ENCODE results near the gene TBC1D23.
"Not testable (repeated sequence)": the region's sequence is repeated elsewhere in the genome, so short reads cannot be mapped to it uniquely, and the experiment has no call there.

TBC1D23 gene

DNA sequence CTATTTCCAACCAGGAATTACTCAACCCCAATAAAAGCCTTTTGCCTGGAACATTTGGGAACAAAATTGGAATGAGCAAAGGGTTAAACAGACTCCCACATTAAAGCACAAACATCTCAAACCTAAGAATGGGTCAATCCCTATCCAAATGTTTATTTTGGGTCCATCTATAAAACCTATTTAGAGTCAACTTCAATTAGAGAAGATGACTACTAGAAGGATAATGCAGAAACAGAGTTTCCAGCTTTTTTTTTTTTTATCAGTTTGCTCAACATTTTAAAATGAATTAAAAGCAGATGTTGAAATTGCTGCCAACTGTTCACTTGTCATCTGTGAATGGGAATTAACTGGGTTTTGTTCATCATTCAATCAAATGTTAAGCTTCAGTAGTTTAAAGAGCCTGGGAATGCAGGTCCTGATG, 4.1 kb upstream of the TBC1D23 start:
- DNase-seq: no peak

DNA sequence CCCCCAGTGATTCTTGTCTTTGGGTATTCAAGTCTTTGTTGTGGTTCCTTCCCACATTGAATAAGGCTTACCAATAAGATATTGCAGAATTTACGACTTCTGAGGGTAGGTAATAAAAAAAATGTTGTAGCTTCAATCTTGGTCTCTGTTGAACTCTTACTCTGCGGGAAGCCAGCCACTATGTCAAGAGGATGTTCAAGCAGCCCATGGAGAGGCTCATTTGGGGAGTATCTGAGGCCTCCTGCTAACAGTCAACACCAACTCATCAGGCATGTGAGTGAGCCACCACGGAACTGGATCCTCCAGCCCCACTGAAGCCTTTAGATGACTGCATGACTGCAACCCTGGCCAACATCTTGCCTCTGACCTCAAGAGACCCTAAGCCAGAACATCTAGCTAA, 3.2 kb upstream of the TBC1D23 start:
- DNase-seq: no peak

DNA sequence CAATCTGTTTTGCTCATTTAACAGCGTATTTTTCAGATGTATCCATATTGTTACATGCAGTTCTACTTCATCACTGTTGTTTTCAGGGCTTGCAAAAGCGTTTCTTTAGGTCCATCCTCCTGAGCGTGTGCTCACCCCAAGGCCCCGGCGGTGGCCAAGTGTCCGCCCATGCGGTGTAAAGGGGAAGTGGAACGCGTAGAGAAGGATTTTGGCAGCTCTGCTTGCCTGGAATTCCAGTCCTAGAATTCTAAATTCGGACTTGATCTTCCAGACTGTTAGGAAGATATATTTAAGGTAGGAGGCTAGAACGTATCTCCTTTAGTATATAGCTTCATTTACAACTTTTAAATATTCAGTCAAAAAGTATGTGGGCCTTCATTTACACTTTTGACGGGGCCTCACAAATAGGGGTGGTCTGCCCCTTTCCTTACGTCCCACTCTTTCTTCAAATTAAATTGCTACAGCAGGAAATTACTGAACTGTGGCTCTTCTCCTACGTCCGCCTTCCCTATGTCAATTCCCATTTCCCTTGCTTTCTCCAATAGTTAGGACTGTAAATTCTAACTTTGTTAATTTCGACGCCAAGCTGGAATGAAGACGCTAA, 609 bp upstream of the TBC1D23 start:
- DNase-seq: peak in 14 of 51 donors; percentile 1 to 55 (median 6)

DNA sequence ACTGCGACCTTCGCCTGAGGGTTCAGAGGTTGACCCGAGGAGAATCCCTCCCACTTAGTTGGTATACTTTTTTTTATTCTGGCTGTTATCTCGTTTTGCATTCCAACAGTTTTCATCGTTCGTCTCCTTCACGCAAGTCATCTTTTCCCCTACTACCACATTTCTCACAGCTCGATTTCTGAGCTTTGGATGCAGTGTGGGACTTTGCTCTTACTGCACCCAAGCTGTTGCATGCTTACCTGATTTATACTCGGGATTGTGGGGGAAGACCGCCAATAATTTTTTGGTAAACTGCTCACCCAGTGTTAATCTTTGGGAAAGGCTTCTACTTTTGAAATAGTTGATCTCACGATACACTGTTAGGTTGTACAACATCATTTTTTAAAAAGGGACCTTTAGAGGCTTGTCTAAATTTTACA, 702 bp downstream of the TBC1D23 start:
- DNase-seq: no peak

DNA sequence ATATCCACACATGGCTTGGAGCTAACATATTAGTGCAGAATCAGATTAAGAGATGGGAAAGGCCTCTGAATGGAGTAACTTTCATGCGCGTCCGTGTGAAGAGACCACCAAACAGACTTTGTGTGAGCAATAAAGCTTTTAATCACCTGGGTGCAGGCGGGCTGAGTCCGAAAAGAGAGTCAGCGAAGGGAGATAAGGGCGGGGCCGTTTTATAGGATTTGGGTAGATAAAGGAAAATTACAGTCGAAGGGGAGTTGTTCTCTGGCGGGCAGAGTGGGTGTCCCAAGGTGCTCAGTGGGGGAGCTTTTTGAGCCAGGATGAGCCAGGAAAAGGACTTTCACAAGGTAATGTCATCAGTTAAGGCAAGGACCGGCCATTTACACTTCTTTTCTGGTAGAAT, 2.1 kb downstream of the TBC1D23 start:
- not testable (repeated sequence) for DNase-seq

DNA sequence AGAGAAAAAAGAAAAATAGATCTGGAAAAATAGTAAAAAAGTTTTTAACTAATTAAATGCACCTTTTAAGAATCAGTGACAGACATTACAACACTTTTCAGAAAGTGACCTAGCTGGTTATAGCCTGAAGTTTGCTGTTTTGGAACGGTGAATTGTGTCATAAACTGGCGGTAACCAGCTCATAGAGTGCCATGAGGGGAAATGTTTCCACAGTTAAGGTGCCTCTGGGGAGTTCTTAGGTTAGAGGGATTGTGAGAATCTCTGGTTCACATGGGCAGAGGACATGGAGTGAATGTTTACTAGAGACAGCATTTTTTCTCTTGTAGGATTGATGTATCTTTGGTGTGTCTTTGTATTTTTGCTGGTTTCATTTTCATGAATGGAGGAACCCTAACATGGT, 2.8 kb downstream of the TBC1D23 start:
- DNase-seq: no peak

DNA sequence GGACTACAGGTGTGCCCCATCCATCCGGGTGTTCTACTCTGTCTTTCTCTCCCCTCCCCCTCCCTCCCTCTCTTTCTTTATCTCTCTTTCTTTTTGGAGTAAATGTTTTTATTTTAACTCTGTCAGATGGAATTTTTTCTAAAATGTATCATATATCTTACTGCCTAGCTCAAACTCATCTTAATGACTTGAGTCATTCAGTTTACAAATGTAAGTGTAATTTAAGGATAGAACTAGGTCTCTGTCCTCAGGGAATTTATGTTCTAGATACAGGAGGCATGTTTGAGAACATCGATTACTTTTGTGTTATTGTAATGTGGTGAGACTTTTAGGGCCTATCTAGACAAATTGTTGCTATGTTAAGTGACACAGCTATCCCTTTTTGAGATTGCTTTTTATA, 3.5 kb downstream of the TBC1D23 start:
- DNase-seq: no peak

DNA sequence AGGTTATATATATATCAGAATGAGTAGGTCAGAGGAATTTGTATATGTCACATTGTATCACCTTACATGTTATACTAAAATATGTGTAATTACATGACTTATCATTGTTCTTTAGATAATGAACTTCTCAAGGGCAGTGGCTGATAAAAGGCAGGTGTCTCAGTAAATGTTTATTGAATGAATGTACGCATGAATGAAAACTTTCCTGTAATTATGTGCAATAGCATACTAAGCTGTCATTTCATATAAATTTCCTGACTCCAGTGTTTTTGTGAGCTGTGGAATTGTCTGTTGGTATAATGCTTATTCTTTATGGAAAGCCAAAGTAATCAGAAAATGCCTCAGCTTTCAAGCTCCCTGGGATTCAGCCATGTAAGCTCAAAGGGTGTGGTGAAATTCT, 4.2 kb downstream of the TBC1D23 start:
- no peak for DNase-seq

DNA sequence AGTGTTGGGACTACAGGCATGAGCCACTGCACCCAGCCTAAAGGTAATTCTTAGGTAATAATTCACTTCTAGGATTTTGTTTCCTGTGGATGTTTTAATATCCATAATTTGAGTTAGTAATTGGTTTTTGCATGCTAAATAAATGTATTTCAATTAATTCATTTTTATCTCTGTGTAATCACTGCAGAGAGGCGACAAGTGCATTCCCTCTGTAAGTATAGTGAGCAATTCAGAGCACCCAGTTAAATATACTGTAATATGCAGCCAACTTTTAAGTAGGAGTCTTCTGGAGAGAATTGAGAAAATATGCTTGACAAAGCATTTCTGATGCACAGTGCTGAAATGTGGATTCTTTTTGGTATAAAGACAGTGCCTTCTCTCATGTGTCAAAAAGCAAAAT, 5.7 kb downstream of the TBC1D23 start:
- DNase-seq: no peak

DNA sequence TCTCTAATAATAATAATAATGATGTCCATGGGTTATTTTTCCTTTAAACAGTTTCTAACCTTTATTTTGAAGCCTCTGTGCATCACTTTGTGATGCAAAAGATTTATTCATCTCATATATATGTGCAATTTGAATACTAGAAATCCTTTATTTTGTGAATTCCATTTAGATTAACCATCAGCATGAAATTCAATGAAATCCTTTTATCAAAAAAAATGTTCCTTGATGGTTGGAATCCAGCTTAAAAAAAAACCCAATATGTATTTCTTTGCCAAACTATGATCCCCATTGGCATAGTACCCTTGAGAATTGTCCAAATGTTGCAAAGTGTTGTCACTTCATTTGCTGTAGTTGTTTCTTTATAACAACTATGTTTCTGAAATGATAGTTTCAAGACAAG, 7.4 kb downstream of the TBC1D23 start:
- no peak for DNase-seq

DNA sequence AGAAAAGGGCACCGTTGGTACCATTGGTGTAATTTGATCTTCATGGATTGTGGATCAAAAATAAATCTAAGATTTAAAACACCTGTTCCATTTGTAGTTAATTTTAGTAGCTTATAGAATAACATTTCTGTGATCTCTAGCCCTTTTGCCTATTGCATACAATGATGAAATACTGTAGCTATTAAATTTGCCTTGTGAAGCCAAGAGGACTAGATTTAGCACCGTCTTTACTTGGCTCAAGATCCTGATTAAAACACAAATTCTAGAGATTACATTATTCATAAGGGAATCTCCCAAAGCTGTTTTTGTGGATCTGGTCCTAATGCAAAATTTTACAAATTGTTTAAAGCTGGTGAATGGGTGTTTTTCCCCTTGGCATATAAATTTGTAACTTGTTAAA, 8.2 kb downstream of the TBC1D23 start:
- no peak for DNase-seq

DNA sequence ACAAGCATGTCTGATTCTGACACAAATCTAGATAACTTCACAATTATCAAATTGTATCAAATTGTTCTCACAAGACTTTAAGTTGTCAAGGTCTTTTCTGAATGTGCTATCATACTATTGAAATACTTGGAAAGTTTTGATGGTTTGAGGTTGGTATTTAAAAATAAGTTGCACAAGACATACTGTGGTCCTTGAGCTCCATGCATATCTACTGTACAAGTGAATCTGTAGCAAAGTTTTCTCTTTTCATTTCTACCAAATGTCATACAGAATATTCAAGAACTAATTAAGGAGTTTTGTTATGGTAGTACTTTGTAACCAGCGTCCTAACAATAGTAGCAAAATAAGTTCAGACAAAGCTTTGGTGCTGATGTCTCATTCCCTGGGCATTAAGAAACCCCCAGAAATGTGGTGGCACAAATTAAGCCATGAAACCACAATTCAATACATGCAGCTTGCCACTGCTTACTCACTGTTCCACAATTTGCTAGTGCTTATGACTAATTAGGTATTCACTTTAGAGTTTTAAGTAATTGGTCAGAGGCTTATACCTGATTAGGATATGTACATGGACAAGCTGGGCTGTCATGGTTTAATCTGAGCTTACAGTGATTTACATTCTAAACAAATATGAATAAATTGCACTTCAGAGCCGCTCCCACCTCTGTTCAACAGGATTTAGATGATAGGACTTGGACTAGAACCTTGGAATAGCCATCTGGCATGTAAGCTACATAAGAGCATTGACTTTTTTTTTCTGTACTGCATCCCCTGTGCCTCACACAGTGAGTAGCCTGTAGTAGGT, 8.8 kb downstream of the TBC1D23 start:
- DNase-seq: no peak

DNA sequence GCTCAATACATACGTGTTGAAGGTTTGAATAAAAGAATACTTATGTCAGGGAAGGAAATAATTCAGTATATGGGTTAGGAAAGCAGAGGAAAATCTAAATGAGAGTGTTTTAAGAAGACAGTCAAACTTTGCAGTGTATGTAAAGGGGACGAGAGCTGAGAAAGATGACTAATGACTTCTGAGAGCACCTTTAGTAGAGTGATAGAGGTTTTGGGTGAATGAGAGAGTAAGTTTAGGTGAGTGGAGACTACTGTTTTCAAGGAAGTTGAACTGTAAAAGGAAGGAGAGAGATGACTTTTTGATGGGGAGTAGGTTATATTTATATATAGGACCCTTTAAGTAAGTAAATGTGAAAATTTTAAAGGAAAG, 9.4 kb downstream of the TBC1D23 start:
- no peak for DNase-seq

DNA sequence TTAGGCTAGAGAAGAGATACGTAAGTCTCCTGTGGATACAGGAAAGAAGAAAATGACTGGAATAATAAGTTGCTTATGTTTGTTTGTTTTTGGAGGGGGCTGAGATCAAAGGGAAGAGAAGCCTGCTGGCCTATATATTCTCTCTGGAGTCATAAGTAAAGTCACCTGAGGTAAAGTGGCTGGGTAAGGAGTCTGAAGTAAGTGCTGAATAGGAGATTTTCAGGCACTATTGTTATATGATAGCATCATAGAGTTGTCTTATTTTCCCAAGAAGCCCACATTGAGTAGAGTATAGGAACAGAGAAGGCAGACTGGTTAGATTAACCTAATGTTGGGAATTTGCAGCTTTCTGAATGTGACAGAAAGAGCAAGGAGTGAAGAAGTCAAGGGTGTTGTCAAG, 10.7 kb downstream of the TBC1D23 start:
- no peak for DNase-seq

DNA sequence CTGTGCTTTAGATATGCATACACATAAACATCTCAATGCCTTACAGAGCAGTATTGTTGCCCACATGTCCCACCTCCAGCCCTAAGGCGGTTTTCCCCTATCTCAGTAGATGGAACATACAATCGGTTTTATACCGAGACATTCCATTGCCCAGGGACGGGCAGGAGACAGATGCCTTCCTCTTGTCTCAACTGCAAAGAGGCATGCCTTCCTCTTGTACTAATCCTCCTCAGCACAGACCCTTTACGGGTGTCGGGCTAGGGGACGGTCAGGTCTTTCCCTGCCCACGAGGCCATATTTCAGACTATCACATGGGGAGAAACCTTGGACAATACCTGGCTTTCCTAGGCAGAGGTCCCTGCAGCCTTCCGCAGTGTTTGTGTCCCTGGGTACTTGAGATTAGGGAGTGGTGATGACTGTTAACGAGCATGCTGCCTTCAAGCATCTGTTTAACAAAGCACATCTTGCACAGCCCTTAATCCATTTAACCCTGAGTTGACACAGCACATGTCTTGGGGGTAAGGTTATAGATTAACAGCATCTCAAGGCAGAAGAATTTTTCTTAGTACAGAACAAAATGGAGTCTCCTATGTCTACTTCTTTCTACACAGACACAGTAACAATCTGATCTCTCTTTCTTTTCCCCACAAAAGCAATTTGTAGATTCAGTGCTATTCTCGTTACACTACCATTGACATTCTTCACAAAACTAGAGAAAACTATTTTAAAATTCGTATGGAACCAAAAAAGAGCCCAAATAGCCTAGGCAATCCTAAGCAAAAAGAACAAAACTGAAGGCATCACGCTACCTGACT, 12.2 kb downstream of the TBC1D23 start:
- not testable (repeated sequence) for DNase-seq

DNA sequence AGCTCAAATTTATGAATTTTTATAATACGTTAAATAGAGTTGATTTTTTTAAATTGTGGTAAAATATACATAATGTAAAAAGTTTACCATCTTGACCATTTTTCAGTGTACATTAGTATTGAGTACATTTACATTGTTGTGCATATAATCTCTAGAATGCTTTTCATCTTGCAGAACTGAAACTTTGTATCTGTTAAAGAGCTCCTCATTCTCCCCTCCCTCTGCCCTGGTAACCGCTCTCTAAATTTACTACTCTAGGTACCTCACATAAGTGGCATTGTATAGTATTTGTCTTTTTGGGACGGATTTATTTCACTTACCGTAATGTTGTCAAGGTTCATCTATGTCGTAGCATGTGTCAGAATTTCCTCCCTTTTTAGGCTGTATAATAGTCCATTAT, 13.6 kb downstream of the TBC1D23 start:
- DNase-seq: no peak

DNA sequence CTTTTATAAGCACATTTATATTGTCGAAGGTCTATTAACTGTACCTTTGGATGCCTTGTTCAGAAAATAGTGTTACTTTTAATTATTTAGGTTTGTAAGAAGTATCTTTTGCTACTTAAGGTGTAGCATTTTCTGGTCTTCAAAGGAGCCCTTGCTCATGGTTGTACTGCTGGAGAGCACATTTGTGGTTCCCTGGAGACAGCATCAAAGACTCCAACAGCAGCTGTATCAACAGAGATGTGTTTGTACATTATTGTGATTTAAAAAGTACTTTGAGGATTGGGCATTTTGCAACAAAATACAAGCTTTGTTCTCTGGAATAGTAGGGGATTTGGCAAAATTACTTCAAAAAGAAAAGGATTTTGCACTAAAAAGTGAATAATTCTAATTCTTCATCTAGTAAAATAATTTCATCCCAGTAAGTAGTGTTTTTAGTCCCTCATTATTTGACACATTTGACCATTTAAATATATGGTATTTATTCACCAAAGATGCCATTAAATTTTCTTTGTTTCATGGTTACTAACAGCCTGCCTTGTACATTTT, 16.5 kb downstream of the TBC1D23 start:
- no peak for DNase-seq

DNA sequence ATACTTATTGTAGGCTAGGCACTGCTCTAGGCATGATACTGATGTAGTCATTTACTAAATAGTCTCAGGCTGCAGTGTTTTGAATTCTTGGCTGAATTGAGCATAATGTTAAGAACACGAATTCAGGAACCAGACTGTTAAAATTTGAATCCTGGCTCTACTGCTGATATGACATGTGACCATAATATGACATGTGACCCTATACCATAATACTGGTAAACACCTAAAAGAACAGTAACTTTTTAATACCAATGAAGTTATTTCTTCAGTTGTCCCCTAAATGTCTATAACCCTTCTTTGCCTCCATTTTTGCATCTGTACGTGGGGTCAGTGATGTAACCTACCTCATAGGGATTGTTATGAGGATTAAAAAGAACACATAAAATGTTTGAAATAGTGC, 18.1 kb downstream of the TBC1D23 start:
- no peak for DNase-seq

DNA sequence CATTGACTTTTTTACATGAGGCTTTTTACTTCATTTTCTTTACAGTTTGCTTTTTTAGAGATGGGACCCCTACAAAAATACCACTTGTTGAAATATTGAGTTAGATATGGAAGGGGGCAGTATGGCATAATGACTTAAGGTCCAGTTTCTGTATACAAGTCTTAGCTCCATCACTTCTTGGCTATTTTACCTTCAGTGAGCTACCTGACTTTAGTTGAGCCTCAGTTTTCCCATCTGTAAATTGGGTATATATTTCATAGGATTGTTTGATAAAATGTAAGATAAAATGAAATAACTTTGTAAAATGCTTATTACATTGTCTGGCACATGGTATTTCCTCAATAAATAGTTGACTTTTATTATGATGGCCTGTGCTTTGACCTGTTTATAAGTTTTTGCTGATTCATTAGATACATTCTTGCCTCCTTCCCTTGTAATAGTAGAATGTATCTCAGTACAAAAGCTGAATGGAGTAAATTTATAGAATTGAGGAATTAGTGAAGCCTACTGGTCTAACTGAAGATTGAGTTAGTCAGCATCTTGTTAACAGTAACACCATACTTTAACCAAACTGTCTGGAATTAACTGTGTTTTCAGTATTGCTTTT, 27.6 kb downstream of the TBC1D23 start:
- DNase-seq: no peak

DNA sequence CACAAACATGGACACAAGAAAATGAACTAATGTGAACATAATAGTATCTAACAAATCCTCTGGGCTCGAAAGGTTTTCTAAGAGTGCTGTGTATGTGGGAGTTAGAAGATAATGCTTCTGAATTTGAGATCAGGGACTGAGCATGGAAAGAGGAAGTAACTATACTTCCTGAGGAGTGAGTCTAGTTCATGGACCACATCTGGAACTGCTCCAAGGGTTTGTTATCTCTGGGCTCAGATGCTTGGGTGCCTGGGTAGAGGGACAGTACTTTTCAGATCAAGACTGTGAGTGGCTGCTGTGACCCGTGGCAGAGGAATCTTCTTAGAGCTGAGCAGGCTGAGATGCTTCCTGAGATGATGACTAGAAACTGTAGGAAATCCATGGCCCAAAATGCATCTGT, 28.5 kb downstream of the TBC1D23 start:
- no peak for DNase-seq

DNA sequence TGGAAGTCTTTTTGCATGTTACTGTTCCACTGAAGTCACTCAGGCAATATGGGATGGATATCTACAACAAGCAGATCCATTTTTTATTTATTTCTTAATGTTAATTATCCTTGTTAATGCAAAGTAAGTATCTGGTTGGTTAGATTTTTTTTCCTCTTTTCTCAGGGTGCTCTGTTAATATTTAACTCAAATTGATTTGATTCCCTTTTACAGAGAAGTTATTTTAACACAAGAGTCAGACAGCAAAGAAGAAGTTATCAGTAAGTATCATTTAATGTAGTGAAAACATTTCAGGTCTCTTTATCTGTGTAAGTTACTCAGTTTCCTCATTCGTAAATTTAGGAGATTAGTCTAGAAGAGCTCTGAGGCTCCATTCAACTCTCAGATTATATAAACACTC, 34.3 kb downstream of the TBC1D23 start:
- no peak for DNase-seq

DNA sequence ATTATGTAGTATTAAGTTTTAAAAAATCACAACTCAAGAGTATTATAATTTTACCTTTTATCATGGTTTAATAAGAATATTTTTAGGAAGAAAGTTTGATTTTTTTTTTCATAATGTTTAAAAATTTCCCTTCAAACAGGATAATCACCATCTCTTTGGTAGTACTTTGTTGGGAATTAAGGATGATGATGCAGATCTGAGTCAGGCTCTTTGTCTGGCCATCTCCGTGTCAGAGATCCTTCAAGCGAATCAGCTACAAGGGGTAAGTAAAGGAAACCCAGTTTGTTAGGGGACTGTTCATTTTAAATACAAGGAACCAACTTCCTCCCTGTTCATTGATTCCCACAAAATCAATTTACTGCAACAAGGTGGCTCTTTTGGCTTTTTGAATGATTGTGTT, 37.0 kb downstream of the TBC1D23 start:
- no peak for DNase-seq

Measured in hypothalamus (tissue), 51 donors.